RWPE2 (cell line): ENCODE results near the gene GOLGA1.

Experiments
- ATAC-seq: fragments of 200-7000 bp; cut with Tn5 transposase; 3 replicates; pipeline ENCODE4 v1.9.1; 2021; ENCODE audit warnings: low read depth
- DNase-seq: peaks from one replicate; pipeline ENCODE4 v3.0.0-alpha.2; 2020; ENCODE audit warnings: low spot score
- H3K27ac ChIP-seq: fragments of 450-650 bp; 2 replicates; pipeline ENCODE4 v1.5.1; 2017; ENCODE audit warnings: mild to moderate bottlenecking; ENCODE audit not compliant: poor library complexity, severe bottlenecking
- H3K27me3 ChIP-seq: fragments of 250-450 bp; sonication (Bioruptor Pico); 2 replicates; pipeline ENCODE4 v1.5.1; 2021; ENCODE audit warnings: mild to moderate bottlenecking, moderate library complexity; ENCODE audit not compliant: insufficient read depth, poor library complexity, severe bottlenecking
- H3K36me3 ChIP-seq: fragments of 250-450 bp; sonication (Bioruptor Pico); 2 replicates; pipeline ENCODE4 v1.5.1; 2020; ENCODE audit warnings: low read depth, mild to moderate bottlenecking, moderate library complexity
- H3K4me1 ChIP-seq: fragments of 250-450 bp; sonication (Bioruptor Pico); 2 replicates; pipeline ENCODE4 v1.5.1; 2021; ENCODE audit warnings: mild to moderate bottlenecking, moderate library complexity; ENCODE audit not compliant: insufficient read depth, poor library complexity, severe bottlenecking
- H3K4me3 ChIP-seq: fragments of 250-450 bp; sonication (Bioruptor Pico); 2 replicates; pipeline ENCODE4 v1.5.1; 2021; ENCODE audit warnings: mild to moderate bottlenecking, moderate library complexity; ENCODE audit not compliant: severe bottlenecking
- H3K9me3 ChIP-seq: fragments of 250-450 bp; sonication (Bioruptor Pico); 2 replicates; pipeline ENCODE4 v1.5.1; 2021; ENCODE audit warnings: mild to moderate bottlenecking, moderate library complexity; ENCODE audit not compliant: severe bottlenecking
- TF ChIP-seq, protein P1 (sequence below): fragments of 450-650 bp; IDR thresholded peaks from one replicate; pipeline ENCODE4 v1.5.1; 2017; ENCODE audit warnings: mild to moderate bottlenecking, moderate library complexity; ENCODE audit not compliant: poor library complexity, severe bottlenecking

The GOLGA1 gene

DNA sequence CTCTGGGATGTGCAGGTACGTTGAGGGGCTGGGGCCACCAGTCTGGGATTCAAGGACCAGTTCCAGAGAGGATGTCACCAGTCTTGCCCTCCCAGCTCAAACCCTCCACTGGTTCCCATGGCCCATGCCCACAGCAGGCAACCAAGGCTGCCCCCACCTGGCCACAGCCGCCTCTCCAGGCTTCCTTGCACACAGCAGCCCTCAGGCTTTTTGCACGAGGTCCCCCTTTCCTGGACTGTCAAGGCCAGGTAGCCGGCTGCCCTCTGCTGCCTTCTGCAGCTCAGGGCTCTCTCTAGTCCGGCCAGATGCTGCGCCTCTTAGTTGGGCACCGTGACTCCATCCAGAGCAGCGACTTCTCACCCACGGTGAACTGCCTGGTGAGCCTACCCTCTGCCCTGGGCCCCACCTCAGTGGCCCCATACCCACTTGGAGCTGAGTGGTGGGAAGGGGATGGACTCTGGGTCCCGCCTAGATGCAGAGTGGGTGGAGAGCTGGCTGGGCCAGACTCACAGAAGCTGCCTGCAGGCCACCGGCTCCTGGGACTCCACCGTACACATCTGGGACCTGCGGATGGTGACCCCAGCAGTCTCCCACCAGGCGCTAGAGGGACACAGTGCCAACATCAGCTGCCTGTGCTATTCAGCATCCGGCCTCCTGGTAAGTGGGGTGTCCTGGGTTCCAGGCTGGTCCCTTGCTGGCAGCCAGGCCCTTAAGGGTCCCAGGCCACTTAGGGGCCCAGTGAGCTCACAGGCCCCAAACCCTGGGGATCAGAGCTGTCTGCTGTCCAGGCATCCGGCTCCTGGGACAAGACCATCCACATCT, 84.7 kb downstream of the GOLGA1 start:
- H3K27me3 ChIP-seq: no peaks in the 10 kb centered on the region
- no peaks in the 10 kb centered on the region for H3K4me1 ChIP-seq
- no peak overlapping the region for H3K27ac ChIP-seq
- TF ChIP-seq, protein P1, sequence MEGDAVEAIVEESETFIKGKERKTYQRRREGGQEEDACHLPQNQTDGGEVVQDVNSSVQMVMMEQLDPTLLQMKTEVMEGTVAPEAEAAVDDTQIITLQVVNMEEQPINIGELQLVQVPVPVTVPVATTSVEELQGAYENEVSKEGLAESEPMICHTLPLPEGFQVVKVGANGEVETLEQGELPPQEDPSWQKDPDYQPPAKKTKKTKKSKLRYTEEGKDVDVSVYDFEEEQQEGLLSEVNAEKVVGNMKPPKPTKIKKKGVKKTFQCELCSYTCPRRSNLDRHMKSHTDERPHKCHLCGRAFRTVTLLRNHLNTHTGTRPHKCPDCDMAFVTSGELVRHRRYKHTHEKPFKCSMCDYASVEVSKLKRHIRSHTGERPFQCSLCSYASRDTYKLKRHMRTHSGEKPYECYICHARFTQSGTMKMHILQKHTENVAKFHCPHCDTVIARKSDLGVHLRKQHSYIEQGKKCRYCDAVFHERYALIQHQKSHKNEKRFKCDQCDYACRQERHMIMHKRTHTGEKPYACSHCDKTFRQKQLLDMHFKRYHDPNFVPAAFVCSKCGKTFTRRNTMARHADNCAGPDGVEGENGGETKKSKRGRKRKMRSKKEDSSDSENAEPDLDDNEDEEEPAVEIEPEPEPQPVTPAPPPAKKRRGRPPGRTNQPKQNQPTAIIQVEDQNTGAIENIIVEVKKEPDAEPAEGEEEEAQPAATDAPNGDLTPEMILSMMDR: peak; percentile 44
- ATAC-seq (peak; percentile 33), DNase-seq (no peak)
- no peaks in the 10 kb centered on the region for H3K9me3 ChIP-seq
- H3K36me3 ChIP-seq: peaks cover 43% of the 10 kb centered on the region
- H3K4me3 ChIP-seq: no peak overlapping the region

DNA sequence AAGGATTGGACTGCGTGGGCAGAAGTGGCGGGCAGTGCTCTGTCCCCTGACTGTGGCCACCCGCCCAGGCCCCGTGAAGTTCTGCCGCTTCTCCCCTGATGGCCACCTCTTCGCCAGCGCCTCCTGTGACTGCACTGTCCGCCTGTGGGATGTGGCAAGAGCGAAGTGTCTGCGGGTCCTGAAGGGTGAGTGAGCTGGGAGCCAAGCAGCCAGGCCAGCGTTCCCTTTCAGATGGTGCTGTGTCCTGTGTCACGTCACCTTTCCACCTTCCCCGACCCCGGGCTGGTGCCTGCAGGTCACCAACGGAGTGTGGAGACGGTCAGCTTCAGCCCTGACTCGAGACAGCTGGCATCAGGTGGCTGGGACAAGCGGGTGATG, 85.3 kb downstream of the GOLGA1 start:
- Histone ChIP-seq H3K27ac (no peak overlapping the region), H3K4me1 (no peaks in the 10 kb centered on the region), H3K4me3 (no peak overlapping the region), H3K27me3 (no peaks in the 10 kb centered on the region), H3K9me3 (no peaks in the 10 kb centered on the region), H3K36me3 (peaks cover 37% of the 10 kb centered on the region)
- ATAC-seq (no peak), DNase-seq (no peak)
- TF ChIP-seq, protein P1: no peak

DNA sequence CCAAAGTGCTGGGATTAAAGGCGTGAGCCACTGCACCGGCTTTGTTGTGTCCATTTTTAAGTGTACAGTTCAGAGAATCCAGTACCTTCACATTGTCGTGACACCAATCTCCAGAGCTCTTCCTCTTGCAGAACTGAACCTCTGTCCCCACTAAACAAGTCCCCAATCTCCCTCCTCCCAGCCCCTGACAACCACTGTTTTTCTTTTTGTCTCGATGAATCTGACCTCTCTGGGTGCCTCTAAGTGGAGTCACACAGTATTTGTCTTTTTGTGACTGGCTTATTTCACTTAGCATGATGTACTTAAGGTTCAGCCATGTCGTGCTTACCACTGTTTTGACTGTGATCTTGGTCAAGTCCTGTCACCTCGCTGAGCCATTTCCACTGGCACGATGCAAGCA, 86.1 kb downstream of the GOLGA1 start:
- no peak for DNase-seq
- TF ChIP-seq, protein P1: no peak
- Histone ChIP-seq H3K9me3 (no peaks in the 10 kb centered on the region), H3K27me3 (no peaks in the 10 kb centered on the region), H3K27ac (no peak overlapping the region), H3K36me3 (peaks cover 30% of the 10 kb centered on the region), H3K4me1 (no peaks in the 10 kb centered on the region), H3K4me3 (no peak overlapping the region)
- no peak for ATAC-seq

DNA sequence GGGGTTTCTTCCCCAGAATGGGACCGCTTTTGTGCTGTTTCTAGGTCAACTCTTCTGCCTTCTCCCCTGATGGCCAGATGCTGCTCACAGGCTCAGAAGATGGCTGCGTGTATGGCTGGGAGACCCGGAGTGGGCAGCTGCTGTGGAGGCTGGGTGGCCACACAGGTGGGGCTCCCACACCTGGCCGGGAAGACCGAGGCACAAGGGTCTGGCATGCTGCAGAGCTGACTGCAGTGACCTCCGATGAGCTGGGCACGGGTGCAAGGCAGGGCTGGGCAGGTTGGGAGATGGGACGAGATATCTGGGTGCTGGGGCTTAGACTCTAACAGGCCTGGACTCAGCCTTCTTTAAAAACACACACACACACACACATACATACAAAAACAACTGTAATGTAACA, 86.7 kb downstream of the GOLGA1 start:
- Histone ChIP-seq H3K27ac (no peak overlapping the region), H3K9me3 (no peaks in the 10 kb centered on the region), H3K4me3 (no peak overlapping the region)

More for the DNA sequence above, 86.7 kb downstream of the GOLGA1 start:
- Histone ChIP-seq H3K27me3 (no peaks in the 10 kb centered on the region), H3K36me3 (peaks cover 23% of the 10 kb centered on the region), H3K4me1 (no peaks in the 10 kb centered on the region)
- ATAC-seq (no peak), DNase-seq (no peak)
- TF ChIP-seq, protein P1: no peak
